Measurements from ENCODE around the gene GOLGA7B. TPM values are rescaled to one million over a fixed set of nuclear protein-coding genes. Genes with fewer than 3 reads are reported as not detected.

GOLGA7B gene
- not detected in 2 replicates for total RNA-seq

DNA sequence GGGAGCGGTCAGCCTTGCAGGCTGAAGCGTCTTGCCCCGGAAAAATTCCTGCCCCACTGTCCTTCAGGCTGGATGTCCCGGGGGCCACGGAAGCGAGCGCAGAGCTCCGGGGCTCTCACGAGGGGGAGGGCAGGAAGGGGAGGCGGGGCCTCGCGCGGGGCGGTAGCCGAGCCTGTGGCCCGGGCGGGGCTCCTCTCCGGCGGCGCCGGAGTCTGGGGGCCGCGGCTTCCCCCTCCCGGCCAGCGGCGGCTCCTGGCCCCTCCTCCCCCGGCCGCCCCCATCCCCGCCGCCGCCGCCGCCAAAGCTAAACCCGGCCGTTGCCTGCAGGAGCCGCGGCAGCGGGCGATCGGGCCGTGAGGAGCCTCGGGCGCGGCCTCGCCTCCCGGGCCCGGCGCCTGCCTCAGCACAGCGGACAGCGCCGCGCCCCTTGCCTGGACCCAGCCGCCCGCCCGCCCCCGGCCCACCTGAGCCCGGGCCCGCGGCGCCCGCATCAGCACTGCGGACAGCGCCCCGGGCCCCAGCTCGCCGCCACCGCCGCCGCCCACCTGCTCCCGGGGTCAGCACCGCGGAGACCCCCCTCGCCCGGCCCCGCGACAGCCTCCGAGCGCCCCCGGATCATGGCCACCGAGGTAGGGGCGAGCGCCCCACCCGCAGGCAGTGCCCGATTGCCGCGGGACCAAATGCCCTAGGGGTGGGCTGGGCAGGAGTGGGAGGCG, at the start of gene GOLGA7B:
TSS of gene GOLGA7B (plus strand) at position 157 of the 716 bp plus-strand sequence. CDS start at position 618, 461 bp downstream.

Other genes with a start within 250 kb of the GOLGA7B start
- gene MORN4, start 216.3 kb upstream of the GOLGA7B start, total RNA-seq, result 2.7 and 15.4 TPM in 2 replicates
- gene PI4K2A, start 209.2 kb upstream of the GOLGA7B start, total RNA-seq, result 17.5 and 19.1 TPM in 2 replicates
- gene AVPI1, start 162.6 kb upstream of the GOLGA7B start, total RNA-seq, result 6.4 and 6.8 TPM in 2 replicates
- 42.2 and 42.3 TPM in 2 replicates for gene MARVELD1, start 136.1 kb upstream of the GOLGA7B start, total RNA-seq
- gene ZFYVE27, start 112.7 kb upstream of the GOLGA7B start, total RNA-seq, result 11.2 and 11.4 TPM in 2 replicates
- 0.10 and 0.19 TPM in 2 replicates for gene SFRP5, start 77.8 kb upstream of the GOLGA7B start, total RNA-seq
- not detected in 2 replicates for gene CRTAC1, start 180.8 kb downstream of the GOLGA7B start, total RNA-seq

Data from cardiac ventricle fibroblast (primary cell).